HepG2 (cell line): ENCODE data around the gene DPH5. TPM values are rescaled to one million over a fixed set of nuclear protein-coding genes. Genes with fewer than 3 reads are reported as not detected.

Source experiments
- ATAC-seq: fragments of 200-7000 bp; cut with Tn5 transposase; 3 replicates; pipeline ENCODE4 v1.9.1; 2020; ENCODE audit warnings: mild to moderate bottlenecking, moderate library complexity
- BruUV-seq: library from RNA; stranded (reverse); fragments of 400-500 nt; replicated peaks from 2 replicates; lab custom pipeline; 2021; lab: Mats Ljungman, UMichigan
- CTCF ChIA-PET: fragments of 300-600 bp; formaldehyde crosslinking; extraction: SDS; loops from one replicate; lab custom pipeline; 2021; ENCODE audit warnings: low total read pairs, inconsistent platforms, low intra/inter-chr PET ratio; lab: Yijun Ruan, JAX
- POLR2A ChIA-PET: fragments of 350-600 bp; sonication (Branson Sonifier 250); formaldehyde crosslinking; loops from one replicate; lab custom pipeline; 2020; ENCODE audit warnings: antibody characterized with exemption, inconsistent platforms; lab: Yijun Ruan, JAX
- DNase-seq: peaks from one replicate; pipeline ENCODE4 v3.0.0-alpha.2; 2015; ENCODE audit warnings: low spot score
- FAIRE-seq: peaks from 3 replicates; lab custom pipeline; 2011; peaks lifted over from hg19 to GRCh38; lab: Jason Lieb, UNC
- H2AFZ ChIP-seq: one replicate; pipeline ENCODE4 v1.6.1; 2011; ENCODE audit warnings: low read length, inconsistent platforms
- H3K27ac ChIP-seq: fragments of 300-600 bp; 3 replicates; pipeline ENCODE4 v1.8.0; 2011; ENCODE audit warnings: mixed run types, mild to moderate bottlenecking, mixed read lengths, low read length, inconsistent platforms; ENCODE audit not compliant: insufficient read depth; ENCODE audit errors: extremely low read length
- H3K27me3 ChIP-seq, 2 experiments: fragments of 200-600 bp in 1 of 2; 2 replicates in 1 of 2; 3 replicates in 1 of 2; pipeline versions ENCODE4 v1.6.0 to v1.8.0; 2011; ENCODE audit warnings: low read length in 2 of 2, mild to moderate bottlenecking in 2 of 2, moderate library complexity in 2 of 2, inconsistent platforms in 1 of 2; ENCODE audit not compliant: insufficient read depth in 2 of 2, control insufficient read depth in 1 of 2
- H3K36me3 ChIP-seq, 2 experiments: fragments of 200-600 bp in 1 of 2; replicated peaks in 1 of 2; 2 replicates in 1 of 2; 3 replicates in 1 of 2; pipeline versions ENCODE4 v1.5.1 to v1.8.0; 2011; ENCODE audit warnings: low read length in 2 of 2, inconsistent platforms in 1 of 2; ENCODE audit not compliant: insufficient read depth in 2 of 2, control insufficient read depth in 1 of 2
- H3K4me1 ChIP-seq: 2 replicates; pipeline ENCODE4 v1.5.1; 2012; ENCODE audit warnings: low read length, inconsistent platforms; ENCODE audit not compliant: insufficient read depth
- H3K4me2 ChIP-seq: 2 replicates; pipeline ENCODE4 v1.6.0; 2011; ENCODE audit warnings: low read depth, low read length, inconsistent platforms
- H3K4me3 ChIP-seq, 3 experiments: fragments of 200-600 bp in 1 of 3; sonication (generic), shearing (Covaris generic) in 1 of 3; replicated peaks in 1 of 3; 2 replicates each; pipeline ENCODE4 v1.5.1; 2011 to 2016; ENCODE audit warnings: low read length in 3 of 3, inconsistent platforms in 2 of 3, low read depth in 2 of 3, mild to moderate bottlenecking in 2 of 3, control low read depth in 1 of 3, mixed read lengths in 1 of 3; ENCODE audit not compliant: insufficient read depth in 1 of 3
- H3K79me2 ChIP-seq: one replicate; pipeline ENCODE4 v1.6.1; 2011; ENCODE audit warnings: low read length, inconsistent platforms; ENCODE audit not compliant: insufficient read depth
- H3K9ac ChIP-seq: 2 replicates; pipeline ENCODE4 v1.6.0; 2011; ENCODE audit warnings: mild to moderate bottlenecking, low read depth, low read length, inconsistent platforms; ENCODE audit not compliant: insufficient read depth
- H3K9me3 ChIP-seq: 2 replicates; pipeline ENCODE4 v1.5.1; 2012; ENCODE audit warnings: mild to moderate bottlenecking, low read length
- H4K20me1 ChIP-seq: 2 replicates; pipeline ENCODE4 v1.6.0; 2011; ENCODE audit warnings: inconsistent platforms, mild to moderate bottlenecking, low read length, moderate library complexity; ENCODE audit not compliant: insufficient read depth
- ARID2 ChIP-seq: sonication (generic); formaldehyde crosslinking; IDR thresholded peaks from 2 replicates; pipeline ENCODE4 v1.8.1; 2022; ENCODE audit warnings: mild to moderate bottlenecking, missing genetic modification reagents, borderline replicate concordance
- CREBL2 ChIP-seq: sonication (generic); formaldehyde crosslinking; IDR thresholded peaks from 2 replicates; pipeline ENCODE4 v1.8.1; 2023; ENCODE audit warnings: missing genetic modification reagents, mild to moderate bottlenecking, borderline replicate concordance
- JUND ChIP-seq: sonication (generic); formaldehyde crosslinking; IDR thresholded peaks from 2 replicates; pipeline ENCODE4 v1.8.0; 2022; ENCODE audit warnings: mild to moderate bottlenecking, missing genetic modification reagents
- SP140L ChIP-seq: sonication (generic); formaldehyde crosslinking; IDR thresholded peaks from 2 replicates; pipeline ENCODE4 v1.4.0; 2020; ENCODE audit warnings: missing genetic modification reagents, borderline replicate concordance
- ZBTB42 ChIP-seq: sonication (generic); formaldehyde crosslinking; IDR thresholded peaks from 2 replicates; pipeline ENCODE4 v1.5.0; 2020; ENCODE audit warnings: mild to moderate bottlenecking, missing genetic modification reagents
- ZNF136 ChIP-seq: sonication (generic); formaldehyde crosslinking; IDR thresholded peaks from 2 replicates; pipeline ENCODE4 v1.8.1; 2022; ENCODE audit warnings: low read depth, mild to moderate bottlenecking, moderate library complexity, missing genetic modification reagents
- ZNF333 ChIP-seq: sonication (generic); formaldehyde crosslinking; IDR thresholded peaks from 2 replicates; pipeline ENCODE4 v1.4.0; 2020; ENCODE audit warnings: mild to moderate bottlenecking, missing genetic modification reagents, borderline replicate concordance
- ZNF614 ChIP-seq: IDR thresholded peaks from 2 replicates; pipeline ENCODE4 v1.6.1; 2018; ENCODE audit warnings: missing biosample characterization, missing genetic modification reagents, inconsistent platforms, borderline replicate concordance
- ZNF720 ChIP-seq: sonication (generic); formaldehyde crosslinking; IDR thresholded peaks from 2 replicates; pipeline ENCODE4 v1.4.0; 2020; ENCODE audit warnings: missing genetic modification reagents
- ZNF879 ChIP-seq: sonication (generic); formaldehyde crosslinking; IDR thresholded peaks from 2 replicates; pipeline ENCODE4 v1.8.1; 2023; ENCODE audit warnings: missing genetic modification reagents
- ZSCAN30 ChIP-seq: sonication (generic); formaldehyde crosslinking; IDR thresholded peaks from 2 replicates; pipeline ENCODE4 v1.5.0; 2020; ENCODE audit warnings: mild to moderate bottlenecking, missing genetic modification reagents
- WGBS: methylation state at CpG from one replicate; pipeline ENCODE4 v1.1.6; 2017; ENCODE audit warnings: low lambda C conversion rate; 5-methylcytosine and 5-hydroxymethylcytosine counted together
- in situ Hi-C: cut with HindIII; loops from 2 replicates; pipeline ENCODE4 v1.10.0; 2017; ENCODE audit warnings: low pct_unique_long_range_greater_than_20kb; ENCODE audit not compliant: extremely low pct_ligation_motif_present
- intact Hi-C: fragments of 100-400 bp; cut with micrococcal nuclease; formaldehyde crosslinking; loops from one replicate; pipeline ENCODE4 v1.10.0; 2022; ENCODE audit not compliant: unreplicated experiment
- polyA plus RNA-seq, 8 experiments: library from polyadenylated mRNA; depleted of rRNA in 3 of 8; stranded (reverse) in 7 of 8; unstranded in 1 of 8; fragments of >200 nt; fragmentation: Illumina TruSeq in 4 of 8; extraction: Trizol in 4 of 8; gene quantifications; 2 replicates each; pipeline versions ENCODE4 v1.2.1 to v1.2.3, GENCODE V29; 2011 to 2016; ENCODE audit warnings: low read depth in 4 of 8, missing spikeins in 1 of 8, mixed read lengths in 1 of 8; ENCODE audit not compliant: insufficient read depth in 1 of 8
- total RNA-seq, 5 experiments: library from RNA; depleted of rRNA; stranded (reverse); fragments of >200 nt; fragmentation: Illumina TruSeq; extraction: Trizol; gene quantifications; 2 replicates each; pipeline ENCODE4 v1.2.3, GENCODE V29; 2016; ENCODE audit warnings: low read depth in 1 of 5
- TF ChIP-seq, protein P1 (sequence below): sonication (generic); formaldehyde crosslinking; IDR thresholded peaks from 2 replicates; pipeline ENCODE4 v1.4.0; 2020; ENCODE audit warnings: mild to moderate bottlenecking, missing genetic modification reagents, borderline replicate concordance
- TF ChIP-seq, protein P2 (sequence below): sonication (generic); formaldehyde crosslinking; IDR thresholded peaks from 2 replicates; pipeline ENCODE4 v1.9.0; 2022; ENCODE audit warnings: missing genetic modification reagents, mild to moderate bottlenecking, borderline replicate concordance
- TF ChIP-seq, protein P3 (sequence below): sonication (generic); formaldehyde crosslinking; IDR thresholded peaks from 2 replicates; pipeline ENCODE4 v1.5.0; 2020; ENCODE audit warnings: mild to moderate bottlenecking, missing genetic modification reagents

The DPH5 gene
- total and polyA plus RNA-seq, 2 of the 13 experiments (the other 11 are each of a cell fraction or from before 2014, with no cell fraction given): 53.2 to 79.6 TPM

GRCh38 chr1:101040666-101041065 lies 15.1 kb upstream of the DPH5 start:
- in situ Hi-C loops: no loop called here
- POLR2A ChIA-PET: no interaction called here
- Histone ChIP-seq H3K36me3 (no peaks in the 10 kb centered on the region), H3K9me3 (peaks cover 20% of the 10 kb centered on the region), H3K27ac (no peak overlapping the region), H3K79me2 (no peaks in the 10 kb centered on the region), H3K4me1 (no peaks in the 10 kb centered on the region), H3K4me2 (no peak overlapping the region), H3K9ac (no peak overlapping the region), H3K27me3 (no peaks in the 10 kb centered on the region), H3K4me3 (no peak overlapping the region), H2AFZ (no peak overlapping the region), H4K20me1 (no peaks in the 10 kb centered on the region)
- intact Hi-C loops: no loop called here
- BruUV-seq: no TSS peak
- ATAC-seq (no peak), DNase-seq (no peak), FAIRE-seq (no peak)
- 88% methylated on average over 1 of the region's 2 CpGs for WGBS
- TF ChIP-seq ZSCAN30 (CRISPR knock-in tag): no peak
- TF ChIP-seq ZNF720: no peak
- no peak for TF ChIP-seq ZBTB42 (CRISPR knock-in tag)
- TF ChIP-seq JUND (CRISPR knock-in tag): no peak
- TF ChIP-seq ARID2: no peak
- TF ChIP-seq ZNF614 (CRISPR knock-in tag): no peak
- CTCF ChIA-PET: no interaction called here

- DNase-seq (no peak), FAIRE-seq (no peak), ATAC-seq (no peak)
- no TSS peak for BruUV-seq
- Histone ChIP-seq H3K4me1 (no peaks in the 10 kb centered on the region), H4K20me1 (no peaks in the 10 kb centered on the region), H3K9ac (no peak overlapping the region), H3K79me2 (no peaks in the 10 kb centered on the region), H2AFZ (no peak overlapping the region), H3K36me3 (no peaks in the 10 kb centered on the region), H3K4me2 (no peak overlapping the region), H3K27ac (no peak overlapping the region), H3K27me3 (no peaks in the 10 kb centered on the region), H3K4me3 (no peak overlapping the region), H3K9me3 (peaks cover 20% of the 10 kb centered on the region)
- in situ Hi-C loops (no loop called here), intact Hi-C loops (no loop called here)
- ChIA-PET POLR2A (no interaction called here), CTCF (no interaction called here)
- 100% methylated on average over 1 of the region's 1 CpG for WGBS
- TF ChIP-seq, protein P1, sequence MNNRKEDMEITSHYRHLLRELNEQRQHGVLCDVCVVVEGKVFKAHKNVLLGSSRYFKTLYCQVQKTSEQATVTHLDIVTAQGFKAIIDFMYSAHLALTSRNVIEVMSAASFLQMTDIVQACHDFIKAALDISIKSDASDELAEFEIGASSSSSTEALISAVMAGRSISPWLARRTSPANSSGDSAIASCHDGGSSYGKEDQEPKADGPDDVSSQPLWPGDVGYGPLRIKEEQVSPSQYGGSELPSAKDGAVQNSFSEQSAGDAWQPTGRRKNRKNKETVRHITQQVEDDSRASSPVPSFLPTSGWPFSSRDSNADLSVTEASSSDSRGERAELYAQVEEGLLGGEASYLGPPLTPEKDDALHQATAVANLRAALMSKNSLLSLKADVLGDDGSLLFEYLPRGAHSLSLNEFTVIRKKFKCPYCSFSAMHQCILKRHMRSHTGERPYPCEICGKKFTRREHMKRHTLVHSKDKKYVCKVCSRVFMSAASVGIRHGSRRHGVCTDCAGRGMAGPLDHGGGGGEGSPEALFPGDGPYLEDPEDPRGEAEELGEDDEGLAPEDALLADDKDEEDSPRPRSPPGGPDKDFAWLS (CRISPR knock-in tag): no peak
- TF ChIP-seq ZNF879 (CRISPR knock-in tag) (no peak), CREBL2 (CRISPR knock-in tag) (no peak), ZNF136 (CRISPR knock-in tag) (no peak), SP140L (CRISPR knock-in tag) (no peak), ZNF333 (CRISPR knock-in tag) (no peak)
- TF ChIP-seq, protein P2, sequence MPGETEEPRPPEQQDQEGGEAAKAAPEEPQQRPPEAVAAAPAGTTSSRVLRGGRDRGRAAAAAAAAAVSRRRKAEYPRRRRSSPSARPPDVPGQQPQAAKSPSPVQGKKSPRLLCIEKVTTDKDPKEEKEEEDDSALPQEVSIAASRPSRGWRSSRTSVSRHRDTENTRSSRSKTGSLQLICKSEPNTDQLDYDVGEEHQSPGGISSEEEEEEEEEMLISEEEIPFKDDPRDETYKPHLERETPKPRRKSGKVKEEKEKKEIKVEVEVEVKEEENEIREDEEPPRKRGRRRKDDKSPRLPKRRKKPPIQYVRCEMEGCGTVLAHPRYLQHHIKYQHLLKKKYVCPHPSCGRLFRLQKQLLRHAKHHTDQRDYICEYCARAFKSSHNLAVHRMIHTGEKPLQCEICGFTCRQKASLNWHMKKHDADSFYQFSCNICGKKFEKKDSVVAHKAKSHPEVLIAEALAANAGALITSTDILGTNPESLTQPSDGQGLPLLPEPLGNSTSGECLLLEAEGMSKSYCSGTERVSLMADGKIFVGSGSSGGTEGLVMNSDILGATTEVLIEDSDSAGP (CRISPR knock-in tag): no peak
- TF ChIP-seq, protein P3, sequence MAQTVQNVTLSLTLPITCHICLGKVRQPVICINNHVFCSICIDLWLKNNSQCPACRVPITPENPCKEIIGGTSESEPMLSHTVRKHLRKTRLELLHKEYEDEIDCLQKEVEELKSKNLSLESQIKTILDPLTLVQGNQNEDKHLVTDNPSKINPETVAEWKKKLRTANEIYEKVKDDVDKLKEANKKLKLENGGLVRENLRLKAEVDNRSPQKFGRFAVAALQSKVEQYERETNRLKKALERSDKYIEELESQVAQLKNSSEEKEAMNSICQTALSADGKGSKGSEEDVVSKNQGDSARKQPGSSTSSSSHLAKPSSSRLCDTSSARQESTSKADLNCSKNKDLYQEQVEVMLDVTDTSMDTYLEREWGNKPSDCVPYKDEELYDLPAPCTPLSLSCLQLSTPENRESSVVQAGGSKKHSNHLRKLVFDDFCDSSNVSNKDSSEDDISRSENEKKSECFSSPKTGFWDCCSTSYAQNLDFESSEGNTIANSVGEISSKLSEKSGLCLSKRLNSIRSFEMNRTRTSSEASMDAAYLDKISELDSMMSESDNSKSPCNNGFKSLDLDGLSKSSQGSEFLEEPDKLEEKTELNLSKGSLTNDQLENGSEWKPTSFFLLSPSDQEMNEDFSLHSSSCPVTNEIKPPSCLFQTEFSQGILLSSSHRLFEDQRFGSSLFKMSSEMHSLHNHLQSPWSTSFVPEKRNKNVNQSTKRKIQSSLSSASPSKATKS (CRISPR knock-in tag): no peak
Observed at GRCh38 chr1:101039245-101039644, 13.7 kb upstream of the DPH5 start.
